Measurements from ENCODE around the gene CABLES1. TPM values are rescaled to one million over a fixed set of nuclear protein-coding genes. Genes with fewer than 3 reads are reported as not detected.

Gene CABLES1
- total and polyA plus RNA-seq, 2 of the 4 experiments (the other 2 are of a cell fraction), result 4.7 to 5.7 TPM

GRCh38 chr18:23267447-23267776 lies 132.1 kb downstream of the CABLES1 start:
- Histone ChIP-seq H2BK5ac (ENCODE audit: low read depth, low read length, poor library complexity, severe bottlenecking) (no peak overlapping the region), H2BK20ac (ENCODE audit: low read depth, low read length) (no peak overlapping the region), H3K56ac (ENCODE audit: extremely low read depth, insufficient read depth, low read length) (no peak overlapping the region), H2AK5ac (ENCODE audit: low read depth, low read length) (peak overlapping the region; percentile 21; the same call in 1 of the 2 replicates), H4K91ac (ENCODE audit: insufficient read depth, low read depth, low read length) (no peak overlapping the region), H2AFZ (replicated peaks; ENCODE audit: low read length, poor library complexity) (no peak overlapping the region), H3K9ac (ENCODE audit: low read depth, low read length) (no peak overlapping the region), H3K27ac (ENCODE audit: insufficient read depth, low read length) (no peak overlapping the region), H2BK15ac (ENCODE audit: low read depth, low read length) (no peak overlapping the region), H4K20me1 (ENCODE audit: insufficient read depth, low read length) (no peaks in the 10 kb centered on the region), H2BK120ac (ENCODE audit: low read depth, low read length) (no peak overlapping the region), H4K5ac (ENCODE audit: low read depth, low read length) (no peak overlapping the region), H3K18ac (ENCODE audit: low read depth, low read length) (no peak overlapping the region), H3K4ac (ENCODE audit: low read depth, low read length) (no peak overlapping the region), H3K27me3 (ENCODE audit: control insufficient read depth, insufficient read depth, low read length) (no peaks in the 10 kb centered on the region), H3K4me1 (ENCODE audit: control insufficient read depth, insufficient read depth, low read length) (peaks cover 2% of the 10 kb centered on the region), H2AK9ac (replicated peaks; ENCODE audit: low read depth, low read length, poor library complexity) (no peak overlapping the region), H3K9me1 (ENCODE audit: insufficient read depth, low read length) (peaks cover 2% of the 10 kb centered on the region; the same call in 1 of the 2 replicates), H3K23ac (ENCODE audit: low read depth, low read length) (no peak overlapping the region), H3K4me2 (ENCODE audit: low read depth, low read length) (no peak overlapping the region), H3K79me1 (ENCODE audit: low read depth in 1 of 2, low read length in 2 of 2) (no peaks in the 10 kb centered on the region), H4K8ac (ENCODE audit: low read depth in 2 of 2, low read length in 2 of 2) (no peak overlapping the region), H3K36me3 (ENCODE audit: control insufficient read depth, insufficient read depth, low read length) (no peaks in the 10 kb centered on the region), H3K4me3 (ENCODE audit: insufficient read depth, low read depth, low read length) (no peak overlapping the region), H3K14ac (replicated peaks; ENCODE audit: low read depth, low read length) (no peak overlapping the region), H3K9me3 (ENCODE audit: control insufficient read depth, insufficient read depth, low read length) (peaks cover 3% of the 10 kb centered on the region; the same call in 1 of the 2 replicates)
- no TSS peak for BruUV-seq (replicated peaks)
- intact Hi-C loops (cut with micrococcal nuclease), result loop anchor here (10.0 kb wide), 2 partner anchors 83 to 87 kb away; no protein-coding TSS in a partner anchor
- no peak for TF ChIP-seq CHD1 (IDR thresholded peaks at IDR 0.05; ENCODE audit: low read depth, low read length)
- no peak for TF ChIP-seq MXI1 (IDR thresholded peaks at IDR 0.05; ENCODE audit: borderline replicate concordance, low read depth, low read length)
- no peak for TF ChIP-seq CEBPB (IDR thresholded peaks at IDR 0.05; ENCODE audit: low read depth, low read length)
- in situ Hi-C loops (cut with MboI; ENCODE audit: low sequenced_read_pairs), result no loop called here
- POLR2A ChIA-PET (ENCODE audit: unreplicated experiment), result no interaction called here
- 81% methylated on average over 5 of the region's 6 CpGs; no CpG with 5 or more reads in 1 of the 2 experiments for WGBS, 2 experiments (ENCODE audit: extremely low coverage in 2 of 2, insufficient read length in 1 of 2)
- ATAC-seq (ENCODE audit: low read depth) (no peak), DNase-seq (no peak)
- CTCF ChIA-PET, result no interaction called here
- dilution Hi-C loops (cut with HindIII; ENCODE audit: low sequenced_read_pairs, unreplicated experiment), result no loop called here
